B cell (primary cell): ENCODE data around the gene DVL2. TPM values are rescaled to one million over a fixed set of nuclear protein-coding genes. Genes with fewer than 3 reads are reported as not detected.
A peak's percentile ranks its signal among the peaks of the same experiment; 100 is the strongest.

Experiments used
- ATAC-seq: fragments of 200-7000 bp; cut with Tn5 transposase; one replicate; pipeline ENCODE4 v1.10.0; 2021; ENCODE audit warnings: low read depth, mild to moderate bottlenecking, moderate number of reproducible peaks, moderate library complexity
- CTCF ChIA-PET: fragments of 350-600 bp; sonication (Branson Sonifier 250); formaldehyde crosslinking; loops from one replicate; lab custom pipeline; 2021; ENCODE audit warnings: antibody characterized with exemption, inconsistent platforms; lab: Charles Lee
- POLR2A ChIA-PET: fragments of 350-600 bp; sonication (Branson Sonifier 250); formaldehyde crosslinking; loops from one replicate; lab custom pipeline; 2021; ENCODE audit warnings: antibody characterized with exemption; lab: Charles Lee
- DNase-seq: peaks from one replicate; pipeline ENCODE4 v3.0.0; 2013
- H2AFZ ChIP-seq: 2 replicates; pipeline ENCODE4 v1.6.1; 2012; ENCODE audit warnings: mild to moderate bottlenecking, low read depth, low read length; ENCODE audit not compliant: insufficient read depth, poor library complexity, severe bottlenecking
- H3K27ac ChIP-seq, 2 donors: 1 replicate in 1 of 2; 2 replicates in 1 of 2; pipeline ENCODE4 v1.5.1; 2012 to 2013; ENCODE audit warnings: low read length in 2 of 2, mild to moderate bottlenecking in 2 of 2, moderate library complexity in 1 of 2
- H3K27me3 ChIP-seq, 4 experiments: fragments of 200-600 bp in 1 of 4; sonication (generic) in 1 of 4; replicated peaks in 1 of 4; 1 replicate in 2 of 4; 2 replicates in 2 of 4; pipeline versions ENCODE4 v1.6.1 to v1.7.0; 2013 to 2016; ENCODE audit warnings: low read length in 3 of 4, mild to moderate bottlenecking in 2 of 4, mixed read lengths in 1 of 4, moderate library complexity in 1 of 4; ENCODE audit not compliant: insufficient read depth in 4 of 4, control insufficient read depth in 3 of 4; ENCODE audit errors: control extremely low read depth in 1 of 4
- H3K36me3 ChIP-seq, 2 experiments: replicated peaks in 1 of 2; 1 replicate in 1 of 2; 2 replicates in 1 of 2; pipeline versions ENCODE4 v1.6.1 to v1.7.1; 2013; ENCODE audit warnings: low read length in 1 of 2; ENCODE audit not compliant: insufficient read depth in 2 of 2, control insufficient read depth in 1 of 2; ENCODE audit errors: control extremely low read depth in 1 of 2, extremely low read depth in 1 of 2
- H3K4me1 ChIP-seq, 2 donors: fragments of 200-600 bp in 1 of 2; sonication (generic) in 1 of 2; 1 replicate in 1 of 2; 2 replicates in 1 of 2; pipeline versions ENCODE4 v1.5.1 to v1.6.1; 2013 to 2017; ENCODE audit warnings: low read length in 2 of 2; ENCODE audit not compliant: control insufficient read depth in 2 of 2, insufficient read depth in 2 of 2
- H3K4me2 ChIP-seq: replicated peaks from 2 replicates; pipeline ENCODE3; 2012; ENCODE audit warnings: mild to moderate bottlenecking, low read depth, low read length; ENCODE audit not compliant: poor library complexity, severe bottlenecking
- H3K4me3 ChIP-seq, 5 experiments: fragments of 200-600 bp in 1 of 5; sonication (generic) in 1 of 5; 1 replicate in 3 of 5; 2 replicates in 2 of 5; pipeline versions ENCODE4 v1.5.1 to v1.7.0; 2011 to 2016; ENCODE audit warnings: low read length in 4 of 5, mild to moderate bottlenecking in 4 of 5, low read depth in 2 of 5, control low read depth in 1 of 5, moderate library complexity in 1 of 5; ENCODE audit not compliant: insufficient read depth in 1 of 5; ENCODE audit errors: control extremely low read depth in 1 of 5, extremely low read depth in 1 of 5
- H3K79me2 ChIP-seq: fragments of 200-600 bp; sonication (generic); one replicate; pipeline ENCODE4 v1.6.0; 2016; ENCODE audit warnings: low read length; ENCODE audit not compliant: control insufficient read depth, insufficient read depth
- H3K9ac ChIP-seq: fragments of 200-600 bp; sonication (generic); 2 replicates; pipeline ENCODE4 v1.6.1; 2017; ENCODE audit warnings: mild to moderate bottlenecking, low read length, moderate library complexity
- H3K9me3 ChIP-seq, 3 donors: one replicate each; pipeline versions ENCODE4 v1.6.1 to v1.7.1; 2013; ENCODE audit warnings: low read length in 2 of 3; ENCODE audit not compliant: control insufficient read depth in 2 of 3, insufficient read depth in 1 of 3; ENCODE audit errors: control extremely low read depth in 1 of 3
- H4K20me1 ChIP-seq: 2 replicates; pipeline ENCODE4 v1.6.0; 2012; ENCODE audit warnings: mild to moderate bottlenecking, low read length; ENCODE audit not compliant: insufficient read depth, control insufficient read depth, poor library complexity, severe bottlenecking
- H3K27ac Mint-ChIP-seq: one replicate; pipeline ENCODE4 v1.8.0; 2021; ENCODE audit warnings: mixed read lengths
- H3K27me3 Mint-ChIP-seq: one replicate; pipeline ENCODE4 v1.8.0; 2021; ENCODE audit warnings: mixed read lengths
- H3K4me1 Mint-ChIP-seq: one replicate; pipeline ENCODE4 v1.8.0; 2021; ENCODE audit warnings: mixed read lengths
- H3K4me3 Mint-ChIP-seq: one replicate; pipeline ENCODE4 v1.8.0; 2021; ENCODE audit warnings: mixed read lengths
- H3K9me3 Mint-ChIP-seq: one replicate; pipeline ENCODE4 v1.8.0; 2022; ENCODE audit warnings: mixed read lengths; ENCODE audit not compliant: insufficient read depth
- CTCF ChIP-seq: fragments of 200-600 bp; IDR thresholded peaks from one replicate; pipeline ENCODE4 v1.8.0; 2022; ENCODE audit warnings: antibody characterized with exemption, mild to moderate bottlenecking
- EZH2 ChIP-seq: IDR thresholded peaks from 2 replicates; pipeline ENCODE4 v1.6.1; 2012; ENCODE audit warnings: borderline replicate concordance, low read depth, mild to moderate bottlenecking, moderate library complexity, low read length; ENCODE audit not compliant: insufficient read depth, poor library complexity, severe bottlenecking
- WGBS: methylation state at CpG from one replicate; pipeline ENCODE4 v1.1.5; 2013; ENCODE audit warnings: missing lambda C conversion rate; ENCODE audit not compliant: insufficient coverage; 5-methylcytosine and 5-hydroxymethylcytosine counted together
- intact Hi-C: fragments of 100-400 bp; cut with micrococcal nuclease; formaldehyde crosslinking; loops from one replicate; pipeline ENCODE4 v1.10.0; 2022
- polyA plus RNA-seq: library from polyadenylated mRNA; depleted of rRNA; stranded (reverse); fragments of >200 nt; gene quantifications from 2 replicates; pipeline ENCODE4 v1.2.3, GENCODE V29; 2012
- total RNA-seq, 2 donors: library from RNA; stranded (reverse); fragments of 120-200 nt in 1 of 2; gene quantifications; 1 replicate in 1 of 2; 2 replicates in 1 of 2; pipeline versions ENCODE4 v1.2.3 to v1.2.4, GENCODE V29; 2013 to 2022

Gene DVL2
- total and polyA plus RNA-seq, 2 donors (not counting 1 experiment from before 2014, with no cell fraction given), result 22.5 to 104 TPM

DNA sequence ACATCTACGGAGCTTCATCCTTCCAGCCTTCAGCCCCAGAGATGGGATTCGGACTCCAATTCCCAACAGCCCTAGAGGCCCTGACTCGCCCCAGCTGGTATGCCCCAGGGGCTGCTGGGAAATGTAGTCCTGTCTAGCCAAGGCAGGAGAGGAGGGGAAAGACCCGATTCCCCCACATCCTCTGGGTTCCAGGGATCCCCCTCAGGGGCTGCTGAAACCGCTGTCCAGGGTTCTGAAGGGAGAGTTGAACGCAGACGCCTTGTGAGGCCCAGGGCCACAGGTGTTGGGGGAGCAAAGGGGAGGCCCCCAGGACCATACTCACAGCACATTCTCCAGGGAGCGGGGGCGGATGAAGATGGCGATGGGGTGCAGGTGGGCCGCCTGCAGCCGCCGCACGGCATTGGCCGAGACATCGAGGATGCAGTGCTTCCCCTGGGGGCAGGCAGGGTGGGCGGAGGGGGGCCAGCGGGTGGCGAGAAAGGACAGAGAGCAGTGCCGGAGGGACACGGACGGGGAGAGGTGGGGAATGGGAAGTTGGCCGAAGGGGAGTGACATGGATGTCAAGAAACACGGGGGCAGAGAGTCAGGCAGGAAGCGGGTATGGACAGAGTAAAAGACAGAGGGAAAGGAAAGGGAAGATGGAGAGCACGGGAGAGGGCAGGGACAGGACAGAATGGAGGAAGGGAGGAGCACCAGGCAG is 42.6 kb downstream of the DVL2 start:
- CTCF ChIA-PET, result no interaction called here
- Histone ChIP-seq H3K4me3 (no peak overlapping the region), H3K79me2 (no peaks in the 10 kb centered on the region), H4K20me1 (no peaks in the 10 kb centered on the region), H2AFZ (no peak overlapping the region), H3K9ac (no peak overlapping the region), H3K27ac (no peak overlapping the region), H3K9me3 (no peaks in the 10 kb centered on the region), H3K36me3 (no peaks in the 10 kb centered on the region), H3K4me2 (no peak overlapping the region), H3K4me1 (no peaks in the 10 kb centered on the region), H3K27me3 (no peaks in the 10 kb centered on the region)
- DNase-seq (peak; percentile 30), ATAC-seq (no peak)
- Mint-ChIP-seq H3K27me3 (peaks cover 2% of the 10 kb centered on the region), H3K4me1 (no peaks in the 10 kb centered on the region), H3K27ac (no peak overlapping the region), H3K9me3 (no peaks in the 10 kb centered on the region), H3K4me3 (no peak overlapping the region)
- TF ChIP-seq CTCF (no peak), EZH2 (no peak)
- 91% methylated on average over 23 of the region's 26 CpGs for WGBS
- intact Hi-C loops, result no loop called here
- POLR2A ChIA-PET, result no interaction called here

- Mint-ChIP-seq H3K4me3 (no peak overlapping the region), H3K27ac (no peak overlapping the region), H3K9me3 (no peaks in the 10 kb centered on the region), H3K27me3 (peaks cover 8% of the 10 kb centered on the region), H3K4me1 (peaks cover 3% of the 10 kb centered on the region)
- intact Hi-C loops, result no loop called here
- POLR2A ChIA-PET, result no interaction called here
- peak; percentile 8 for DNase-seq
- Histone ChIP-seq H3K79me2 (no peaks in the 10 kb centered on the region), H3K9ac (no peak overlapping the region), H3K27me3 (no peaks in the 10 kb centered on the region), H3K27ac (no peak overlapping the region), H2AFZ (no peak overlapping the region), H3K9me3 (no peaks in the 10 kb centered on the region), H3K36me3 (no peaks in the 10 kb centered on the region), H3K4me3 (no peak overlapping the region), H3K4me2 (no peak overlapping the region), H3K4me1 (no peaks in the 10 kb centered on the region), H4K20me1 (no peaks in the 10 kb centered on the region)
- TF ChIP-seq CTCF (no peak), EZH2 (no peak)
- ATAC-seq, result no peak
- WGBS, result 94% methylated on average over 9 of the region's 12 CpGs
- CTCF ChIA-PET, result interaction anchor here (0.7 kb wide), 1 partner anchor 145 kb away, joined by 5 read pairs; no protein-coding TSS in a partner anchor
Measured at GRCh38 chr17:7191069-7191468, 43.2 kb downstream of the DVL2 start.
